Measurements from ENCODE around the gene ARVCF.
A peak's percentile ranks its signal among the peaks of the same experiment; 100 is the strongest.
"Not testable (repeated sequence)": the region's sequence is repeated elsewhere in the genome, so short reads cannot be mapped to it uniquely, and the experiment has no call there.

The ARVCF gene

GRCh38 chr22:19943082-19944026 is 73.3 kb downstream of the ARVCF start:
- peaks cover 25% of the 10 kb centered on the region for H3K36me3 Mint-ChIP-seq (ENCODE audit: low read depth)
- peak overlapping the region; percentile 91 for H3K4me3 Mint-ChIP-seq
- intact Hi-C loops (cut with micrococcal nuclease), result no loop called here
- no peaks in the 10 kb centered on the region for H3K27me3 Mint-ChIP-seq
- peak overlapping the region; percentile 99 for H3K27ac Mint-ChIP-seq
- H3K4me1 Mint-ChIP-seq (ENCODE audit: low read depth), result peaks cover 66% of the 10 kb centered on the region
- no peaks in the 10 kb centered on the region for H3K9me3 Mint-ChIP-seq

GRCh38 chr22:19942157-19943081 is 74.2 kb downstream of the ARVCF start:
- H3K27me3 Mint-ChIP-seq, result no peaks in the 10 kb centered on the region
- H3K9me3 Mint-ChIP-seq, result no peaks in the 10 kb centered on the region
- H3K4me1 Mint-ChIP-seq (ENCODE audit: low read depth), result peaks cover 72% of the 10 kb centered on the region
- intact Hi-C loops (cut with micrococcal nuclease), result no loop called here
- H3K36me3 Mint-ChIP-seq (ENCODE audit: low read depth), result peaks cover 21% of the 10 kb centered on the region
- peak overlapping the region; percentile 91 for H3K4me3 Mint-ChIP-seq
- H3K27ac Mint-ChIP-seq, result peak overlapping the region; percentile 99

- peaks cover 5% of the 10 kb centered on the region for H3K9me3 Mint-ChIP-seq
- H3K27me3 Mint-ChIP-seq, result no peaks in the 10 kb centered on the region
- intact Hi-C loops (cut with micrococcal nuclease), result no loop called here
- H3K27ac Mint-ChIP-seq, result peak within 1 kb of the TSS; percentile 99
- H3K4me1 Mint-ChIP-seq (ENCODE audit: low read depth), result peaks cover 72% of the 10 kb centered on the region
- H3K36me3 Mint-ChIP-seq (ENCODE audit: low read depth), result peaks cover 27% of the 10 kb centered on the region
- H3K4me3 Mint-ChIP-seq, result peak within 1 kb of the TSS; percentile 91
Observed at GRCh38 chr22:19941365-19942082, 75.1 kb downstream of the ARVCF start, which contains the start of the genes COMT and TXNRD2. COMT (plus strand) TSS chr22:19941772; CDS start chr22:19962527, 20,755 bp downstream. TXNRD2 (minus strand) TSS chr22:19941818; CDS start chr22:19941803, 15 bp downstream.

- peak overlapping the region; percentile 99 for H3K27ac Mint-ChIP-seq
- H3K4me3 Mint-ChIP-seq, result peak overlapping the region; percentile 91
- H3K9me3 Mint-ChIP-seq, result peaks cover 13% of the 10 kb centered on the region
- no peaks in the 10 kb centered on the region for H3K27me3 Mint-ChIP-seq
- H3K36me3 Mint-ChIP-seq (ENCODE audit: low read depth), result peaks cover 35% of the 10 kb centered on the region
- intact Hi-C loops (cut with micrococcal nuclease), result no loop called here
- H3K4me1 Mint-ChIP-seq (ENCODE audit: low read depth), result peaks cover 75% of the 10 kb centered on the region
Observed at GRCh38 chr22:19940536-19941364, 75.9 kb downstream of the ARVCF start.

- intact Hi-C loops (cut with micrococcal nuclease), result no loop called here
- Mint-ChIP-seq H3K27me3 (no peaks in the 10 kb centered on the region), H3K36me3 (ENCODE audit: low read depth) (peaks cover 34% of the 10 kb centered on the region), H3K27ac (peak overlapping the region; percentile 64), H3K4me3 (no peak overlapping the region), H3K4me1 (ENCODE audit: low read depth) (peaks cover 76% of the 10 kb centered on the region), H3K9me3 (peaks cover 20% of the 10 kb centered on the region)
Observed at GRCh38 chr22:19937616-19938473, 78.8 kb downstream of the ARVCF start.

- Mint-ChIP-seq H3K4me1 (ENCODE audit: low read depth) (peaks cover 78% of the 10 kb centered on the region), H3K9me3 (peaks cover 20% of the 10 kb centered on the region), H3K27me3 (no peaks in the 10 kb centered on the region), H3K36me3 (ENCODE audit: low read depth) (peaks cover 26% of the 10 kb centered on the region), H3K27ac (peak overlapping the region; percentile 33), H3K4me3 (no peak overlapping the region)
- intact Hi-C loops (cut with micrococcal nuclease), result no loop called here
Observed at GRCh38 chr22:19936513-19936912, 80.1 kb downstream of the ARVCF start.

GRCh38 chr22:19935123-19935718 is 81.4 kb downstream of the ARVCF start:
- intact Hi-C loops (cut with micrococcal nuclease); H3K27me3 Mint-ChIP-seq; H3K4me3 Mint-ChIP-seq: not testable (repeated sequence)
- peak overlapping the region; percentile 33 for H3K27ac Mint-ChIP-seq
- H3K9me3 Mint-ChIP-seq, result peaks cover 20% of the 10 kb centered on the region
- H3K36me3 Mint-ChIP-seq (ENCODE audit: low read depth), result peaks cover 29% of the 10 kb centered on the region
- H3K4me1 Mint-ChIP-seq (ENCODE audit: low read depth), result peaks cover 72% of the 10 kb centered on the region

GRCh38 chr22:19933341-19934241 is 83.0 kb downstream of the ARVCF start:
- intact Hi-C loops (cut with micrococcal nuclease), result no loop called here
- Mint-ChIP-seq H3K27ac (peak overlapping the region; percentile 40), H3K27me3 (no peaks in the 10 kb centered on the region), H3K9me3 (peaks cover 20% of the 10 kb centered on the region), H3K4me1 (ENCODE audit: low read depth) (peaks cover 69% of the 10 kb centered on the region), H3K4me3 (no peak overlapping the region), H3K36me3 (ENCODE audit: low read depth) (peaks cover 36% of the 10 kb centered on the region)

- H3K9me3 Mint-ChIP-seq, result peaks cover 20% of the 10 kb centered on the region
- no peak overlapping the region for H3K4me3 Mint-ChIP-seq
- peak overlapping the region; percentile 40 for H3K27ac Mint-ChIP-seq
- H3K36me3 Mint-ChIP-seq (ENCODE audit: low read depth), result peaks cover 43% of the 10 kb centered on the region
- intact Hi-C loops (cut with micrococcal nuclease), result no loop called here
- H3K27me3 Mint-ChIP-seq, result no peaks in the 10 kb centered on the region
- H3K4me1 Mint-ChIP-seq (ENCODE audit: low read depth), result peaks cover 66% of the 10 kb centered on the region
Observed at GRCh38 chr22:19932367-19933206, 84.0 kb downstream of the ARVCF start.

GRCh38 chr22:19931514-19931913 is 85.1 kb downstream of the ARVCF start:
- Mint-ChIP-seq H3K9me3 (peaks cover 15% of the 10 kb centered on the region), H3K27ac (no peak overlapping the region), H3K4me3 (no peak overlapping the region), H3K4me1 (ENCODE audit: low read depth) (peaks cover 59% of the 10 kb centered on the region), H3K27me3 (no peaks in the 10 kb centered on the region), H3K36me3 (ENCODE audit: low read depth) (peaks cover 37% of the 10 kb centered on the region)
- intact Hi-C loops (cut with micrococcal nuclease), result no loop called here

All from dendritic cell treated with granulocyte-macrophage colony-stimulating factor and Interleukin-4, amounts not matched to agents 40 ng/mL and 50 ng/mL, for 4 days (primary cell).